Lung microvascular endothelial cell (primary cell): ENCODE measurements around the gene LCMT1. TPM values are rescaled to one million over a fixed set of nuclear protein-coding genes. Genes with fewer than 3 reads are reported as not detected.
"Not testable (repeated sequence)": the region's sequence is repeated elsewhere in the genome, so short reads cannot be mapped to it uniquely, and the experiment has no call there.

ENCODE experiments used
- DNase-seq, 2 donors: peaks; one replicate each; pipeline versions ENCODE4 v3.0.0 to v3.0.0-alpha.2; 2010; ENCODE audit warnings: low read depth in 2 of 2
- total RNA-seq: library from RNA; depleted of rRNA; stranded (reverse); fragments of >200 nt; gene quantifications from 2 replicates; pipeline ENCODE4 v1.2.1, GENCODE V29; 2014

Gene LCMT1
- total RNA-seq, 1 donor from 2014 or later = 27.8 TPM

DNA sequence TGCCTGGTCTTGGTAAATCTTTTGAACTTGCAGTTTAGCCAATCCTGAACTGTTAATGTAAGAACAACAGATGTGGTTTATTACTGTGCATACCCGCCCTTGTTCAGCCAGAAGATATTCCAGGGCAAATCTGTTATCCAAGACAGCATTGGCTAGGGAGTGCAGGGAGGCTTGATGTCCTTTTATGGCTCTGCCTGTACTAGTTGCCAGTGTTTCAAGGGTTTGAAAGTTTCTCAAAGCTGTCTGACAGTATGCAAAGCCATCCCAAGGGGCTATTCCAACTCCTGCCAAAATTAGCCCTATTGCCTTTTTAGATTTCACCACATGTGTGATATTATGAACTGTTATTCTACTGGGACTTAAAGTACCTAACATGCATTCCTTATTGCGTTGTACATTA, 30.1 kb downstream of the LCMT1 start:
- DNase-seq = no peak

DNA sequence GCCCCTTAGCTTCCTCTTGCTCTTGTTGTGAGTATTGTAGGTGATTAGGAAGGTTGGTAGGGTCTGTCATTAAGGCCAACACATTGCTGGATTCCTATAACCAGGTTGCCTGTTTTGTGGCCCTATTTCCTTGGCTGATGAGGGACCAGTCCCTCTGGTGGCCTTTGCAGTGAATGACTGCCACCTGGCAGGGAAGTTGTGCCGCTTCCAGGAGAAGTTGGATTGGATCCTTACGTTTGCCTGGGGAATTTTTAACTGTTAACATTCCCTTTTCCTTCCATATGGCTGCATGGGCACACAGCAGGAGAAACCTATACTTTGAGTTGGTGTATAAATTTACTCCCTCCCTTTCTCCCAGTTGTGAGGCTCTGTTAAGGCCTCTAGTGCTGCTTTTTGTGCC, 32.4 kb downstream of the LCMT1 start:
- DNase-seq = peak; percentile 12 to 38

DNA sequence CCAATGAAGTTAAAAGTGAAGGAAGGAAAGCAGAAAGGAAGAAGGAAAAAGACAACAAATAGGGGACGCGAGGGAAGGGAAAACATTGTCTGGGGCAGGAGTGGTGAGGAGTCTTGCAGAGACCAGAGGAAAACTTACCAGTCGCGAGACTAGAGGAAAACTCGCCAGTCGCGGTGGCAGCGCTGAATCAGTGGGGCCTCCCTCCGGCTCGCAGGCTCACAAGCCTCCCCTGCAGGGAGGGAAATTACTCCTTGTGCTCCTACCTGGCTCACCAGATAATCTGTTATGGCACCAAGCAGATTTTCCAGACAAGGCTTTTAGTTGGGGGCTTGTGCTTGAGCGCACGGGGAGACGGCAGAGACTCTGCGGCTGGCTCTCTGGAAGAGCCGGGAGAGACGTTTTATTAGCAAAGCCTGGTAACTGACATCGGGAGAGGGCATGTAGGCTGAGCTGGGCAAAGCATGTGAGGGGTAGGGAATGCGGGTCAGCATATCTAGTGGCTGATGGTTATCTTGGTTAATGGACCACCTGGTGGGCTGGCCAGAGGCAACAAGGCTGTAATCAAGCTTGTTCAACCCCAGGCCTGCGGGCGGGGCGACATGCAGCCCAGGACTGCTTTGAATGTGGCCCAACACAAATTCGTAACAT, 37.1 kb downstream of the LCMT1 start:
- no peak for DNase-seq

DNA sequence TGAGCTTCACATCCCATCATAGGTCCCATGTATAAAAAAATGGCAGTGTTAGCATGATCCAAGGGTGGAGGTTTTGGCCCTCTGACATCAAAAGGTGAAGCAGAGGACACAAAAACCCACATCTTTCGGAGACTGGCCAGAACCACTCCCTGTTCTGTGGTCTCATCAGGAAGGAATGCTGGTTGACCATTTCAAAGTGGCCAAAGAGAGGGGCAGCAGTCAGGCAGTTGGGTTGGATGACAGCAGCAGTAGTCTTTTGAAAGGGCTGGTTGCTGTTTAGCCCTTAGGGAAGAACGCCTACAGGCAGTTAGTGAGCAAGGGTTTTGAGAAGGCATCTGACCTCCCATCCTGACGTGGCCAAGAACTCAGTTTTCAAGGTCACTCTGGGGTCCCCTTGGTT, 40.5 kb downstream of the LCMT1 start:
- DNase-seq = no peak

DNA sequence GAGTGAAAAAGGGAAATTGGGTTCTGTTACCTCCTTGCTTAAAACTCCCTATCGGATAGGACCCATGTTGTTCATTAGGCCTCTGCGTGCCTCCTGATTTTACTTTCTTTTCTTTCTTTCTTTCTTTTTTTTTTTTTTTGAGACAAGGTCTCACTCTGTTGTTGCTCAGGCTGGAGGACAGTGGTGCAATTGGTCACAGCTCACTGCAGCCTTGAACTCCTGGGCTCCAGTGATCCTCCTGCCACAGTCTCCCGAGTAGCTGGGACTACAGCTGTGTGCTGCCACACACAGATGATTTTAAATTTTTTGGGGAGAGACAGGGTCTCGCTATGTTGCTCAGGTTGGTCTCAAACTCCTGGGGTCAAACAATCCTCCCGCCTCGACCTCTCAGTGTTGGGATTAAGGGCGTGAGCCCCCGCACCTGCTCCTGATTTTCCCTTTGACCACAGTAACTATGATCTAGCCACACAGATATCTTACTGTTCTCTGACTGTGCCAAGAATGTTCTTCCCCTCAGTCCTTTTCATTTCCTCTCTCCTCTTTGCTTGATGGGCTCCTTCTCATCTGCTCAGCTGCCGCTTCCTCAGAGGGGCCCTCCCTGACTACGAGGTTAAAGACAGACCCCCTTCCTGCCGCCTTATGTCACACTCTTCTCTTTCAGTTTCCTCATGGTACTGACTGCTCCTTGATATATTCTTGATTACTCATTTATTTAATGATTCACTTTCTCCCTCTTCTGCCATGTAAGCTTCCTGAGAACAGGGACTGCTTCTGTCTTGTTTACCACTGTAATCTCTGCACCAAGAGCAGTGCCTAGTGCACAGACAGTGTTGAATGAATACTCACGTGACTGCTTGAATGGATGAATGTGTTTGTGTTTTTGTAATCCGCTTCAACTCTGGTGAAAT, 44.3 kb downstream of the LCMT1 start:
- DNase-seq = peak in 1 of 2 donors; percentile 72

DNA sequence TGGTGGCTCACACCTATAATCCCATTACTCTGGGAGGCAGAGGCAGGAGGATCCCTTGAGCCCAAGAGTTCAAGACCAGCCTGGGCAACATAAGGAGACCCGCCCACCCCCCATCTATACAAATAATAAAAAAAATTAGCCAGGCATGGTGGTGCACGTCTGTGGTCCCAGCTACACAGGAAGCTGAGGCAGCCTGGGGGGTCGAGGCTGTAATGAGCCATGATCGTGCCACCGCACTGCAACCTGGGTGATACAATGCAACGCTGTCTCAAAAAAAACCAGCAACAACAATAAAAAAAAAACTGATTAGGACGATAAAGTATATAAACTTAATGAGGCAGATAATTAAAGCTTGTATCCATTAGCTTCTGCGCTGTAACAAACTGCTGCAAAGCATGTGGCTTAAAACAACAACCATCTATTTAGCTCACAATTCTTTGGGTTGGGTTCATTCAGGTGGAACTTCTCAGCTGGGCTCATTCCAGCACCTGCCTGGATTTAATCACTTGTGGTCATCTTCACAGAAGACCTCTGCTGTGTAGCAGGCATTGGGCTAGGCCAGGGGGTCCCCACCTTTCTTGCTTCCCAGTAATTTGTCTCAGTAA, 45.8 kb downstream of the LCMT1 start:
- DNase-seq = no peak

DNA sequence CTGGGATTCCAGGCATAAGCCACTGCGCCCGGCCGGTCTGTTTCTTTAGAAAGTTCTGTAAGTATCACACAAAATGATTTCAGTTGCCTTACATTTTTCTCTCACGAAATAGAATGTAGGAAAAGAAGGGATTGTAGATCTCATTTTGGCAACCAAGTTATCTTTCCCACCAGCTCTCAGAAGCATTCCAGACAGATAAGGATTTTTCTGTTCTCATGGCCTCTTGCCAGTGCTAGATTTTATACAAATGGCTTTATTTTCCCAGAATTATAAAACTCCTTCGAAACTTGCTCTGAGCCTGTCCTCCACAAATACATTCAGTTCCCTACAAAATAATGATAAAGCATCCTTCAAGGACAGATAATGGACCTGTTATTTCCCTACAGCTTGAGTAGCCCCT, 46.9 kb downstream of the LCMT1 start:
- no peak for DNase-seq

DNA sequence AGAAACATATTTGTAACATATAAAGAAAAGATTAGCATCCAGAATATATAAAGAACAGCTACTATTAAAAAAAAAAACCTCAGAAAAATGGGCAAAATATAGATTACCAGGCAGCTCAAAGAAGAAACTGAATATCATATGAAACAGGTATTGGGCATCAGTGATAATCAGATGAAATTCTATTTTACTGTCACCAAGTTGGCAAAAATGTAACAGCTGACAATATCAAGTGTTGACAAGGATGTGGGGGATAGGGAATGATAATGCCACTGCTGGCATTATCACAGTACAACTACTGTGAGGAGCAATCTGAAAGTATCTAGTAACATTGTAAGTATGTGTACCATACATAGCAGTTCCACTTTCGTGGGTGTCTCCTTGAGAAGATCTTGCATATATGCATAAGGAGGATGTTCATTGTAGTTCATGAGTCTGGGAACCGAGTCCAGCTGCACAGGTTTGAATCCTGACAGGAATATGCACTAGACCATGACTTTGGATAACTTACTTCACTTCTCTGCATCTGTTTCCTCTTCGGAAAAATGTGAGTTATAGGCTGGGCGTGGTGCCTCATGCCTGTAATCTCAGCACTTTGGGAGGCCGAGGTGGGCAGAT, 50.3 kb downstream of the LCMT1 start:
- DNase-seq = no peak

DNA sequence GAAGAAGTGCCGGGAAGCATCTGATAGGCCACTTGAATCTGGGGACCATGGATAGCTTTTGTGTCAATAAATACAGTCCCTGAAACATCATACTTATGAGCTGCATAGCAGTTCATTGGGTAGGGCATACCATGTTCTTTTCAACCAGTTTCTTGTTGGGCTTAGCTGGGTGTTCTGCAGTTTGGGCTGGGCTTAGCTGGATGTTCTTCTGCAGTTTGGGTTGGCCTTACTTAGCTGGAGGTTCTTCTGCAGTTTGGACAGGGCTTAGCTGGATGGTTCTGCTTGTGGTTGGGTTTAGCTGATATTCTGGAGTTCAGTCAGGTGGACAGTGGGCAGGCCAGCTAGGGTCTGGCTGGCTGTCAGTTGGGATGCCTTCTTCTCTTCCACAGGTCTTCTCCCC, 52.1 kb downstream of the LCMT1 start:
- no peak for DNase-seq

DNA sequence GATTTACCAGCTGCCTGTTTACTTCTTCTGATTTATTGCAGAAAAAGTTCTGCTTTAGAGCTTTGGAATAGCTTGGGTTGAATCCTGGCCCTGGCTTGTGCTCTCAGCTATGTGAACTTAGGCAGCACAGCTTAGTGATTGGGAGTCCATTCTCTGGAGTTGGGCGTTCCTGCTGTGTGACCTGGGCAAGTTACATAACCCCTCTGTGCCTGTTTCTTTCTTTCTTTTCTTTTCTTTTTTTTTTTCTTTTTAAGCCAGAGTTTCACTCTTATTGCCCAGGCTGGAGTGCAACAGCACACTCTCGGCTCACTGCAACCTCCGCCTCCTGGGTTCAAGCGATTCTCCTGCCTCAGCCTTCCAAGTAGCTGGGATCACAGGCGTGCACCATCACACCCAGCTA, 53.7 kb downstream of the LCMT1 start:
- no peak for DNase-seq

DNA sequence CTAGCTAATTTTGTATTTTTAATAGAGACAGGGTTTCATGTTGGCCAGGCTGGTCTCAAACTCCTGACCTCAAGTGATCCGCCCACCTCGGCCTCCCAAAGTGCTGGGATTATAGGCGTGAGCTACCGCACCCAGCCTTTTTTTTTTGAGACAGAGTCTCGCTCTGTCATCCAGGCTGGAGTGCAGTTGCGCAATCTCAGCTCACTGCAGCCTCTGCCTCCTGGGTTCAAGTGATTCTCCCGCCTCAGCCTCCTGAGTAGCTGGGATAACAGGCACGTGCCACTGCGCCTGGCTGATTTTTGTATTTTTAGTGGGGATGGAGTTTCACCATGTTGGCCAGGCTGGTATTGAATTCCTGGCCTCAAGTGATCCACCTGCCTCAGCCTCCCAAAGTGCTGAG, 56.4 kb downstream of the LCMT1 start:
- DNase-seq = not testable (repeated sequence)

DNA sequence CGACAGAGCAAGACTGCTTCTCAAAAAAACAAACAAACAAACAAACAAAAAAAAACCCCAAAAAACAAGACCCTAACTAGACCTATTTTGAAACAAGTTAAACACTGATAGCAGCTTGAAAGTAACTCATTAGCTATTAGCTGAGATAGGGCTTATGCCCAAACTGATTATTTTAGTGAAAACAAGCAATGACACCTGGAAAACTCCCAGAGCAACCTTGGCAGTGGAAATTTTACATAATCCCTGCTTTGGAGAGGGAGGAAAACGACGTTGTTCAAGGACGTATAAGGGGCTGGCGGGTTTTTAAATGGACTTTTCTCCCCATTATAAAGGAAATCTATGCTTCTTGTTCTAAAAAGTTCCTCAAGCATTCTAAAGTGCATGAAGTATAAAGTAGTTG, 59.8 kb downstream of the LCMT1 start:
- no peak for DNase-seq

DNA sequence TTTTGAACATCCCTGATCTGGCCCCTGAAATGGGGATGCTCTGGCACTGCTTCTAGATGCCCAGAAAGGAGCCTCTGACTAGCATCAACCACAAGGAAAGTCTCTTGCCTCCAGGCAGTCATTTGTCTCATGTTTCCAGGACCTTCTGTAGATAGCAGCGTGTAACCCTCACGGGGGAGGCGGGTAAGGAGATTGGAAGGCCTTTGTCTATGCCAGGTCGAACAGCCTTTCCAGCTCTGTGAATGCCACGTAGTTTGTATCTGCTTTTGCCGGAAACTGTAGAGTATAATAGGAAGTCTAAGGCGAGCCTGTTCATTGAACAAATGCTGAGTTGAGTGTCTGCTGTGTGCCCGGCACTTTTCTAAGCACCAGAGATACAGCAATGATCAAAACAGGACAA, 61.3 kb downstream of the LCMT1 start:
- DNase-seq = no peak

DNA sequence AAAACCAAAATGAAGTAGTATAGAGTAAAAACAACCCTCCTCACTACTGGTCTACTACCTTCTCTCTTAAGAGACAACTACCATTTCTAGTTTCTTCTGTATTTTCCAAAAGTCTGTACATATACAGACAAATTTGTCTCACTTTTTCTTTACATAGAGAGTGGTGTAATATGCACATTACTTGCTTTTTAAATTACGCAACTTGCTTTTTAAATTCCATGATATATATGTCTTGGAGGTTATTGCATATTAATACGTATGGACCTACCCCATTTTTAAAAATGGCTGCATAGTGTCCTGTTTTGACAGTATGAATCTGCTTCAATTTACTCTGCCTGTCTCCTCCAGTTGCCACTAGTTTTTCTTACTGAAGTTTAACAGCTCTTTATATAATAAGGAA, 62.7 kb downstream of the LCMT1 start:
- DNase-seq = no peak

DNA sequence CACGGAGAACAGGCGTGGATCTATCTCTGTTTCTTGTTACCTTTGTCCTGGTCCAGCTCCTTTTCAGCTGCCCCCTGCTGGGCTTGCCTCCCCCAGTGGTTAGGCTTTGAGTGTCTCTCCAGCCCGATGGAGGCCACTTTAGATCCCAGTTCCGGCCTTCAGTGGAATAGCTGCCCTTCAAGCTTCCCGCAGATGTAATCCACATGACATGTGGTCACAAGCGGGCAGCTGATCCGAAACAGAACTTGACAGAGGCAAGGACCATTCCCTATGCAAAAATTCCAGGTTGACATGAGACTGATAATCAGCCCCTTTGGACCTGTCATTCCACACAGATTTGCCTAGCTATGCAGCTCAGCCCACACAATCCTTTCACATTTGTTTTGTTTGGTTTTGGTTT, 64.6 kb downstream of the LCMT1 start:
- DNase-seq = no peak

DNA sequence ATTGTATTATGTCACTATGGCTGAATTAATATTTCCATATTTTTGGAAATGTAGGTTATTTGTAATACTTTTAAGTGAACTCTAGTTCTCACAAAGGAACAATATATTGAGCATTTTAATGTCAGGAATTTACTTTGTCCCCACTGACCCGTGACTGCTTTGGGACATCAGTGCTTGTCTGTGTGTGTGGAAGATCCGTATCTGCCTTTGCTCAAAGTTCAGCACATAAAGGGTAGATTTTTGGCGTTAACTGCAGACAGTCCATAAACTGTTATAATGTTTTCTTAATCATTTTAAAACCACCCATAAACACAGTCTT, 65.9 kb downstream of the LCMT1 start:
- DNase-seq = no peak

DNA sequence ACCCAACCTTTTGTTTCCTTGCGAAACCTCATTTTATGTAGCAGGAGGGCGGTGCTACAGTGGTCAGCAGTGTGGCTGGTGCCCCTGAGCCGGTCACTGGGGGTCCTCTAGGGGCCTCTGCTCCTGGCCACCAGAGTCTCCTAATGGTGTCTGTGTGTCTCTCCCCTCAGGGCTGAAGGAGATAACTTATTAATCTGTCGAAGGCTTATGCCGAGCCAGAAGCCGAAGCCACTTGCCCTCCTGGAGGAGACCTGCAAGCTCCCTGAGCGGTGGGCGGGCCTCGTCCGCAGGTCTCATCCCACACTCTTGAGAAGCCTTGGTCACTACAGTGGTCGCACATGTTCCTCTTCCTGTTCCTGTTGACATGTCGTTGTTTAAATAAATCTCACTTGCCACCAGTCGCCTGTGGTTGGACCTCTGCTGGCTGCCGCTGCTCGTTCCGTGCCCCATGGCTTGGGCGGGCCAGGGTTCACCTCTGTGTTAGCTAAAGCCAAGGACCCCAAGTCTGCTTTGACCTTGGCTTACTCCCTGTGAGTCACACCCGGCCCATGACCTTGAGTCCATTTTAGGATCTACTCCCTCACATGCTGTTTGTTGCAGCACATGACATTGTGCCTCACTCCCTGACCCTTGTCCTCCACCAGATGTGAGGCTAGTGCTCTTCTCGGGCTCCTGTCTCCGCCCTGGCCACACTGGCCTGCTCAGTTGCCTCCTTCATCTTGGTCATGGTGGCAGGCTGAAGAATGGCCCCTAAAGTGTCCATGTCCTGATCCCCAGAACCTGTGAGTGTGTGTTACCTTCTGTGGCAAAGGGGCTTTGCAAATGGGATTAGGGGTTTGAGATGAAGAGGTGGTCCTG, 66.5 kb downstream of the LCMT1 start:
- no peak for DNase-seq

DNA sequence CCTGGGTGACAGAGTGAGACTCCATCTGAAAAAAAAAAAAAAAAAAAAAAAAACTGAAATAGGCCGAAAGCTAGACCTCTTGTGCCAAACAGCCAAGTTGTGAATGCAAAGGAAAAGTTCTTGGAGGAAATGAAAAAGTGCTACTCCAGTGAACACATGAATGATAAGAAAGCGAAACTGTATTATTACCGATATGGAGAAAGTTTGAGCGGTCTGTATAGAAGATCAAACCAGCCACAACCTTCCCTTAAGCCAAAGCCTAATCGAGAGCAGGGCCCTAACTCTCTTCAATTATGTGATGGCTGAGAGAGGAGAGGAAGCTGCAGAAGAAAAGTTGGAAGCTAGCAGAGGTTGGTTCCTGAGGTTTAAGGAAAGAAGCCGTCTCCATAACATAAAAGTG, 69.7 kb downstream of the LCMT1 start:
- DNase-seq = not testable (repeated sequence)

DNA sequence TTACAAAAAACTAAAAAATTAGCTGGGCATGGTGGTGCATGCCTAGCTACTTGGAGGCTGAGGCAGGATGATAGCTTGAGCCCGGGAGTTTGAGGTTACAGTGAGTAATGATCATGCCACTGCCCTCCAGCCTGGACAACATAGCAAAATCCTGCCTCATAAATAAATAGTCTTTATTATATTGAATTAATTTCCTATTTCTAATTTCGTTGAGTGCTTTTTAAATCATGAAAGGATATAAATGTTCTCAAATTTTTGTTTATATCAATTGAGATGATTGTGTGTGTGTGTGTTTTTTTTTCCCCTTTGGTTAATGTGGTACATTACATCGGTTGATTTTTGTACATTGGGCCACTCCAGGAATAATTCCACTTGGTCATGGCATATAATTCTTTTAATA, 73.2 kb downstream of the LCMT1 start:
- DNase-seq = no peak

DNA sequence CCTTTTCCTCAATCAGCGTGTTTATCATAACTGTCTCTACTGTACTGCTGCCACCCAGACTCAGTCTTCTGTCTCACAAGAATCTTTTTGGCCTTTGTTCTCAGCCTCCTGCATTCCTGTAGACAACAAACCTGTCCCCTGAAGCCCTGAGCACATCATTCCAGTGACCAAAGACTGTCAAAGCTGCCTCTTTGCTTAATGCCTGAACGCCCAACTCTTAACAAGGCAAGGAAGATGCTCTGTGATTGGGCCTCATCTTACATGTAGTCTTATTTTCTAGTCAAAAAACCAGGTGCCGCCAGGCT, 75.9 kb downstream of the LCMT1 start:
- DNase-seq = no peak

DNA sequence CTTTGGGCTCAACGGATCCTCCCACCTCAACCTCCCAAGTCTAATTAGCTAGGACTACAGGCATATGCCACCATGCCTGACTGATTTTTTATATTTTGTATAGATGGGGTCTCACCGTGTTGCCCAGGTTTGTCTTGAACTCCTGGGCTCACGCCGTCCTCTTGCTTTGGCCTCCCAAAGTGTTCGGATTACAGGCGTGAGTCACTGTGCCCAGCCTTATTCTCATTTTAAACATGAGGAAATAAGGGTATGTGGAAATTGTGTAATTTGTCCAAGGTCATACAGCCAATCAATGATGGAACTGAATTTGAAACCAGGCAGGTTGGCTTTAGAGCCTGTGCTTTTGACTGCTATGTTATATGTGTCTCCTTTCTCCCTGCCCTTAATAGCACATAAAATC, 77.8 kb downstream of the LCMT1 start:
- DNase-seq = no peak

DNA sequence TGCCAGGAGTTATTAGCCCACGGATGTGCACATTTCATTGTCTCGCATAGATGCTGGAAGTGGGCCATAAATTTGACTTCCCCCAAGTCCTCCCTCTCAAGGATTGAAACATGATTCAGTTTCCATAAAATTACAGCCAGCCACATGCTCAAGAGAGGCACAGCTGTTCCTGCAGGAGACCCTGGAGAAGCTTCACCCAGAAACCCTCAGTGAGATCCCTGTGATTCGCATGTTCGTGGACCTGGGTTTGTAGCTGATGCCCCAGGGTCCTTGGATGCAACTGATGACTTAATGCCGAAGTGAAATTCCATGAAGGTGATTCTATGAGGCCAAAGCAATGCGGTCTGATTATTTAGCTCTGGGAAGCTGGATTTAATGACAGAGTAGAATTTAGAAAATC, 80.6 kb downstream of the LCMT1 start:
- DNase-seq = no peak
